Glutamatergic neuron (in vitro differentiated cells): Measurements from ENCODE around the gene CYB561A3. TPM values are rescaled to one million over a fixed set of nuclear protein-coding genes. Genes with fewer than 3 reads are reported as not detected.
A peak's percentile ranks its signal among the peaks of the same experiment; 100 is the strongest.

Experiments
- DNase-seq: peaks from one replicate; pipeline ENCODE4 v3.0.0; 2022
- H3K27ac Mint-ChIP-seq: one replicate; pipeline ENCODE4 v1.8.0; 2020; ENCODE audit warnings: mild to moderate bottlenecking, mixed read lengths, inconsistent platforms; ENCODE audit not compliant: unreplicated experiment
- H3K27me3 Mint-ChIP-seq: one replicate; pipeline ENCODE4 v1.8.0; 2020; ENCODE audit warnings: mild to moderate bottlenecking, moderate library complexity, mixed read lengths, inconsistent platforms; ENCODE audit not compliant: unreplicated experiment
- H3K36me3 Mint-ChIP-seq: one replicate; pipeline ENCODE4 v1.8.0; 2020; ENCODE audit warnings: mild to moderate bottlenecking, mixed read lengths, inconsistent platforms; ENCODE audit not compliant: unreplicated experiment
- H3K4me1 Mint-ChIP-seq: one replicate; pipeline ENCODE4 v1.8.0; 2020; ENCODE audit warnings: mild to moderate bottlenecking, low read depth, mixed read lengths, inconsistent platforms; ENCODE audit not compliant: unreplicated experiment
- H3K4me3 Mint-ChIP-seq: one replicate; pipeline ENCODE4 v1.8.0; 2020; ENCODE audit warnings: mild to moderate bottlenecking, mixed read lengths, inconsistent platforms; ENCODE audit not compliant: unreplicated experiment
- H3K9me3 Mint-ChIP-seq: one replicate; pipeline ENCODE4 v1.8.0; 2020; ENCODE audit warnings: mild to moderate bottlenecking, moderate library complexity, mixed read lengths, inconsistent platforms; ENCODE audit not compliant: unreplicated experiment
- CTCF ChIP-seq: fragments of 200-600 bp; sonication (generic); IDR thresholded peaks from one replicate; pipeline ENCODE4 v1.5.0; 2021; ENCODE audit not compliant: partially characterized antibody, unreplicated experiment
- total RNA-seq: library from RNA; stranded (reverse); fragmentation: NEBNext Ultra II Directional; extraction: Animal tissue kit (Norgen Biotek cat#: 25700); gene quantifications from one replicate; pipeline ENCODE4 v1.2.1, GENCODE V29; 2021; ENCODE audit not compliant: unreplicated experiment

The CYB561A3 gene
- total RNA-seq, 1 donor from 2014 or later, result 20.6 TPM

DNA sequence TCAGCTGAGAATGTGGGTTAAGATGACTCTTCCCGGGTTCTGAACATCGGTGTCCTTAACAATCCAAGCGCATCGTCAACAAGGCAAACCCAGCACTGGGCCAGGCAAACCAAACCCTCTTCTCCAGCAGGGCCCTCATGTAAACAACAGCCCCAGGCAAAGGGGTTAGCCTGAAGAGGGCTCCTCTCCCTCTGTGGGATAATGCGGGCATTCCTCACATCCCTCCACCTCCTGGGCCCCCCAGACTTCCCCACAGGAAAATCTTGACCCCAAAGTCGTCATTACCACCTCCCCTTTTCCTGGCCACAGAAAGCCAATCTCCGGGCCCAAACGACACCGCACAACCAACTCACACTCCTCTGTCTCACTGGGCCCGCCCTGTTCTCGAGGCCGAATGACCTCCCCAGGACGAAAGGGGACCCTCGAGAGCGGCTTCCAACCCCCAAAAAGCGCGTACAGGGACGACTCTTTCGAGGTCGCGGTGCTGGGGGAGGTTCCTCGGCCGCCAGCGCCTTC lies 29.3 kb downstream of the CYB561A3 start:
- peaks cover 27% of the 10 kb centered on the region for H3K4me1 Mint-ChIP-seq
- no peaks in the 10 kb centered on the region for H3K36me3 Mint-ChIP-seq
- H3K9me3 Mint-ChIP-seq, result peaks cover 9% of the 10 kb centered on the region
- DNase-seq, result no peak
- H3K27ac Mint-ChIP-seq, result peak overlapping the region; percentile 90
- peak overlapping the region; percentile 99 for H3K4me3 Mint-ChIP-seq
- no peak for TF ChIP-seq CTCF
- peaks cover 8% of the 10 kb centered on the region for H3K27me3 Mint-ChIP-seq

DNA sequence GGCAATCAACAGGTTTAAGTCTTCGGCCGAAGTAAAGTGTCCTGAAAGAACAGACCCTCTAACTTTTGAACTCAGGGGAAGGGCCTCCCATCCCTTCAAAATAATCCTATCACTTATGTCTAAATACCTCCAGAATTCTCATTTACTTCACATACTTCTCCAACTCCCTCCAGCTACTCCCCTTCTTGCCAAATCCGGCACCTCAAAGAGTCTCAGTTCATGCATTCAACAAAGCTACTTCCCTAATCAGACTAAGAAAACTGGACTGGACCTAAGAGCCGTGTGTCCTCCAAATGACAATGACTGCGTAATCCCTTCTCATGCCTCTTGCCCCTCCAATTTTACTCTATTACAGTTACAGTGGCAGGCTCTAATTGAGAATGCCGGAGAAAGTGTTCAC lies 30.0 kb downstream of the CYB561A3 start:
- Mint-ChIP-seq H3K9me3 (peaks cover 9% of the 10 kb centered on the region), H3K27ac (peak overlapping the region; percentile 90), H3K4me3 (peak overlapping the region; percentile 99), H3K27me3 (peaks cover 8% of the 10 kb centered on the region), H3K36me3 (no peaks in the 10 kb centered on the region), H3K4me1 (peaks cover 26% of the 10 kb centered on the region)
- no peak for TF ChIP-seq CTCF
- DNase-seq, result no peak

DNA sequence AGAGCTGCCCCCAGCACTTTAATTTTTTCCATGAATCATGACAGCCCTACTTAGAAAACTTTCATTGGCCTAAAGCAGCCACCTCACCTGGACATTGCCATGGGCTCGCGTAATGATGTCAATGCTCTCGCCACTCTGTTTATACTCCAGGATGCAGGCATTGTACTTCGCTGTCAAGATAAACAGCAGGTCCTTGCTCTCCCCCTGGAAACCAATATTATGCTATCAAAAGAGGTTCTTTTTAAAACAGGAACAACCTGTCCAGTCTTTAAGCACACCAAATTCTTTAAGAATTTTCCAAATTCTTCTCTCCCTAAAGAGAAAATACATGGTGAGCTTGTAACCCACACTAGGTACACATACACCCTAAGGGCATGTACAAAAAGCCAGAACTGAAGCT lies 31.8 kb downstream of the CYB561A3 start:
- Mint-ChIP-seq H3K27ac (no peak overlapping the region), H3K9me3 (peaks cover 9% of the 10 kb centered on the region), H3K27me3 (peaks cover 6% of the 10 kb centered on the region), H3K4me1 (peaks cover 23% of the 10 kb centered on the region), H3K36me3 (no peaks in the 10 kb centered on the region), H3K4me3 (peak overlapping the region; percentile 14)
- DNase-seq, result no peak
- no peak for TF ChIP-seq CTCF

GRCh38 chr11:61328351-61328750 lies 33.3 kb downstream of the CYB561A3 start:
- Mint-ChIP-seq H3K36me3 (no peaks in the 10 kb centered on the region), H3K4me3 (peak overlapping the region; percentile 46), H3K9me3 (peaks cover 8% of the 10 kb centered on the region), H3K4me1 (peaks cover 20% of the 10 kb centered on the region), H3K27ac (peak overlapping the region; percentile 70), H3K27me3 (peaks cover under 1% of the 10 kb centered on the region)
- no peak for DNase-seq
- TF ChIP-seq CTCF, result no peak

DNA sequence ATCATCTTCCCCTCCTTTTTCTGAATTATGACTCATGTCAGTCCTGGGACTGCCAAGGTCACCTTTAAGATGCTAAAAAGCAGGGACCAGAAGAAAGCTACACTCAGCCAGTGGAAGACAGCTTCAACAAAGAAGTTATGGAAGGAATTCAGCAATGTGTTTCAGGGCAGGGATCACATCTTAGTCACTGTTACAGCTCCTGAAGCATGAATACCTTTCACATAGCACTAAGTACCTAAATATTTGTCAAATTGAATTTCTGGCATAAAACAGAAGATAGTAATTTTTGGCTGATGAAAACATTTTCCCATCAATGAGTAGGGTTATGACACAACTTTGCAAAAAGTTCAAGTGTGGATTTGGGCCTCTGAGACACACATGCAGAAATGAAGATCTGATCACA lies 34.0 kb downstream of the CYB561A3 start:
- Mint-ChIP-seq H3K4me1 (peaks cover 20% of the 10 kb centered on the region), H3K27me3 (no peaks in the 10 kb centered on the region), H3K36me3 (no peaks in the 10 kb centered on the region), H3K4me3 (no peak overlapping the region), H3K9me3 (peaks cover 6% of the 10 kb centered on the region), H3K27ac (no peak overlapping the region)
- TF ChIP-seq CTCF, result no peak
- no peak for DNase-seq
